Measurements from ENCODE around the gene KCTD19. TPM values are rescaled to one million over a fixed set of nuclear protein-coding genes. Genes with fewer than 3 reads are reported as not detected.

Gene KCTD19
- total RNA-seq, 2 experiments from 2014 or later: 1.1 to 3.3 TPM

GRCh38 chr16:67345401-67345800 is 18.9 kb upstream of the KCTD19 start:
- CTCF ChIA-PET: interaction anchor here (0.8 to 2.0 kb wide), 4 partner anchors 49 to 65 kb away, joined by 3 to 6 read pairs (median 3); no protein-coding TSS in a partner anchor
- ATAC-seq (no peak), DNase-seq (no peak)
- no peak overlapping the region for H3K4me3 Mint-ChIP-seq
- H3K27me3 Mint-ChIP-seq: peaks cover 13% of the 10 kb centered on the region
- no peaks in the 10 kb centered on the region for H3K9me3 Mint-ChIP-seq (ENCODE audit: low read depth)
- no peaks in the 10 kb centered on the region for H3K4me1 Mint-ChIP-seq
- H3K36me3 Mint-ChIP-seq: no peaks in the 10 kb centered on the region
- no peak overlapping the region for H3K27ac Mint-ChIP-seq

- no peak overlapping the region for H3K27ac Mint-ChIP-seq
- H3K36me3 Mint-ChIP-seq: no peaks in the 10 kb centered on the region
- DNase-seq (no peak), ATAC-seq (no peak)
- CTCF ChIA-PET: no interaction called here
- peaks cover 17% of the 10 kb centered on the region for H3K27me3 Mint-ChIP-seq
- H3K4me1 Mint-ChIP-seq: no peaks in the 10 kb centered on the region
- H3K9me3 Mint-ChIP-seq (ENCODE audit: low read depth): no peaks in the 10 kb centered on the region
- H3K4me3 Mint-ChIP-seq: no peak overlapping the region
These were observed 16.1 kb upstream of the KCTD19 start for GRCh38 chr16:67342616-67343015.

GRCh38 chr16:67341250-67341649 is 14.7 kb upstream of the KCTD19 start:
- ATAC-seq: no peak
- H3K27ac Mint-ChIP-seq: no peak overlapping the region
- H3K4me1 Mint-ChIP-seq: no peaks in the 10 kb centered on the region
- no peak for DNase-seq
- peaks cover 17% of the 10 kb centered on the region for H3K27me3 Mint-ChIP-seq
- CTCF ChIA-PET: no interaction called here
- no peaks in the 10 kb centered on the region for H3K36me3 Mint-ChIP-seq
- H3K4me3 Mint-ChIP-seq: no peak overlapping the region
- H3K9me3 Mint-ChIP-seq (ENCODE audit: low read depth): no peaks in the 10 kb centered on the region

GRCh38 chr16:67339453-67339852 is 12.9 kb upstream of the KCTD19 start:
- no peaks in the 10 kb centered on the region for H3K4me1 Mint-ChIP-seq
- H3K27me3 Mint-ChIP-seq: peaks cover 17% of the 10 kb centered on the region
- H3K27ac Mint-ChIP-seq: no peak overlapping the region
- no peak overlapping the region for H3K4me3 Mint-ChIP-seq
- peak; percentile 16 for ATAC-seq
- no peaks in the 10 kb centered on the region for H3K9me3 Mint-ChIP-seq (ENCODE audit: low read depth)
- CTCF ChIA-PET: interaction anchor here (0.9 to 2.9 kb wide), 17 partner anchors 13 to 321 kb away, joined by 3 to 19 read pairs (median 4); partner anchors contain the start of genes KCTD19, LRRC36 and PLEKHG4
- DNase-seq: no peak
- H3K36me3 Mint-ChIP-seq: no peaks in the 10 kb centered on the region

- no peak overlapping the region for H3K27ac Mint-ChIP-seq
- no peaks in the 10 kb centered on the region for H3K4me1 Mint-ChIP-seq
- ATAC-seq (no peak), DNase-seq (no peak)
- peaks cover 11% of the 10 kb centered on the region for H3K27me3 Mint-ChIP-seq
- no peaks in the 10 kb centered on the region for H3K36me3 Mint-ChIP-seq
- no peaks in the 10 kb centered on the region for H3K9me3 Mint-ChIP-seq (ENCODE audit: low read depth)
- H3K4me3 Mint-ChIP-seq: no peak overlapping the region
- CTCF ChIA-PET: interaction anchor here (1.5 kb wide), 1 partner anchor 10 kb away, joined by 5 read pairs; the partner anchor contains the start of genes KCTD19 and LRRC36
These were observed 10.1 kb upstream of the KCTD19 start for GRCh38 chr16:67336648-67337047.

GRCh38 chr16:67336116-67336515 is 9.6 kb upstream of the KCTD19 start:
- no peaks in the 10 kb centered on the region for H3K9me3 Mint-ChIP-seq (ENCODE audit: low read depth)
- no peaks in the 10 kb centered on the region for H3K36me3 Mint-ChIP-seq
- H3K27ac Mint-ChIP-seq: no peak overlapping the region
- peaks cover 14% of the 10 kb centered on the region for H3K27me3 Mint-ChIP-seq
- H3K4me1 Mint-ChIP-seq: no peaks in the 10 kb centered on the region
- H3K4me3 Mint-ChIP-seq: no peak overlapping the region
- ATAC-seq: no peak
- CTCF ChIA-PET: interaction anchor here (1.5 kb wide), 1 partner anchor 10 kb away, joined by 5 read pairs; the partner anchor contains the start of genes KCTD19 and LRRC36
- DNase-seq: no peak

GRCh38 chr16:67333315-67333714 is 6.8 kb upstream of the KCTD19 start:
- peaks cover 12% of the 10 kb centered on the region for H3K27me3 Mint-ChIP-seq
- H3K4me3 Mint-ChIP-seq: no peak overlapping the region
- CTCF ChIA-PET: interaction anchor here (0.9 to 1.2 kb wide), 2 partner anchors 22 to 141 kb away, joined by 3 read pairs; no protein-coding TSS in a partner anchor
- no peaks in the 10 kb centered on the region for H3K9me3 Mint-ChIP-seq (ENCODE audit: low read depth)
- ATAC-seq: no peak
- DNase-seq: no peak
- H3K36me3 Mint-ChIP-seq: no peaks in the 10 kb centered on the region
- no peak overlapping the region for H3K27ac Mint-ChIP-seq
- H3K4me1 Mint-ChIP-seq: no peaks in the 10 kb centered on the region

- Mint-ChIP-seq H3K36me3 (no peaks in the 10 kb centered on the region), H3K4me3 (no peak overlapping the region), H3K27ac (no peak overlapping the region), H3K9me3 (ENCODE audit: low read depth) (no peaks in the 10 kb centered on the region), H3K27me3 (peaks cover 32% of the 10 kb centered on the region), H3K4me1 (peaks cover 12% of the 10 kb centered on the region)
- ATAC-seq (no peak), DNase-seq (no peak)
- CTCF ChIA-PET: interaction anchor here (0.9 to 1.3 kb wide), 2 partner anchors 10 to 70 kb away, joined by 3 read pairs; no protein-coding TSS in a partner anchor
These were observed 3.4 kb upstream of the KCTD19 start for GRCh38 chr16:67329901-67330300.

GRCh38 chr16:67327743-67328142 is 1.2 kb upstream of the KCTD19 start:
- H3K4me1 Mint-ChIP-seq: peaks cover 14% of the 10 kb centered on the region
- H3K9me3 Mint-ChIP-seq (ENCODE audit: low read depth): no peaks in the 10 kb centered on the region
- no peaks in the 10 kb centered on the region for H3K36me3 Mint-ChIP-seq
- ATAC-seq: no peak
- peaks cover 51% of the 10 kb centered on the region for H3K27me3 Mint-ChIP-seq
- no peak for DNase-seq
- CTCF ChIA-PET: interaction anchor here (1.0 to 3.3 kb wide), 6 partner anchors 10 to 72 kb away, joined by 4 to 19 read pairs (median 6); no protein-coding TSS in a partner anchor
- no peak overlapping the region for H3K4me3 Mint-ChIP-seq
- no peak overlapping the region for H3K27ac Mint-ChIP-seq

GRCh38 chr16:67326115-67326471 is 448 bp downstream of the KCTD19 start:
- no peaks in the 10 kb centered on the region for H3K36me3 Mint-ChIP-seq
- ATAC-seq: no peak
- CTCF ChIA-PET: interaction anchor here (0.7 to 3.3 kb wide), 18 partner anchors 10 to 195 kb away, joined by 3 to 19 read pairs (median 5); partner anchors contain the start of gene TPPP3
- H3K27me3 Mint-ChIP-seq: peaks cover 54% of the 10 kb centered on the region
- H3K4me3 Mint-ChIP-seq: peak overlapping the region; percentile 81
- H3K9me3 Mint-ChIP-seq (ENCODE audit: low read depth): no peaks in the 10 kb centered on the region
- H3K4me1 Mint-ChIP-seq: peaks cover 14% of the 10 kb centered on the region
- H3K27ac Mint-ChIP-seq: peak overlapping the region; percentile 0
- no peak for DNase-seq

- H3K4me3 Mint-ChIP-seq: no peak overlapping the region
- H3K9me3 Mint-ChIP-seq (ENCODE audit: low read depth): no peaks in the 10 kb centered on the region
- no peaks in the 10 kb centered on the region for H3K36me3 Mint-ChIP-seq
- CTCF ChIA-PET: interaction anchor here (1.4 to 1.5 kb wide), 2 partner anchors 9 to 22 kb away, joined by 4 to 5 read pairs; partner anchors contain the start of genes KCTD19 and LRRC36
- H3K27me3 Mint-ChIP-seq: peaks cover 26% of the 10 kb centered on the region
- peaks cover 4% of the 10 kb centered on the region for H3K4me1 Mint-ChIP-seq
- ATAC-seq: no peak
- no peak for DNase-seq
- no peak overlapping the region for H3K27ac Mint-ChIP-seq
These were observed 8.7 kb downstream of the KCTD19 start for GRCh38 chr16:67317853-67318252.

GRCh38 chr16:67312719-67313118 is 13.8 kb downstream of the KCTD19 start:
- Mint-ChIP-seq H3K27ac (peak overlapping the region; percentile 78), H3K4me1 (peaks cover 28% of the 10 kb centered on the region), H3K4me3 (no peak overlapping the region), H3K9me3 (ENCODE audit: low read depth) (no peaks in the 10 kb centered on the region), H3K36me3 (peaks cover 1% of the 10 kb centered on the region), H3K27me3 (no peaks in the 10 kb centered on the region)
- CTCF ChIA-PET: no interaction called here
- DNase-seq (no peak), ATAC-seq (no peak)

GRCh38 chr16:67311607-67312488 is 14.7 kb downstream of the KCTD19 start:
- H3K4me3 Mint-ChIP-seq: no peak overlapping the region
- CTCF ChIA-PET: interaction anchor here (1.3 kb wide), 1 partner anchor 14 kb away, joined by 5 read pairs; the partner anchor contains the start of genes KCTD19 and LRRC36
- H3K36me3 Mint-ChIP-seq: peaks cover 1% of the 10 kb centered on the region
- H3K27ac Mint-ChIP-seq: peak overlapping the region; percentile 78
- H3K9me3 Mint-ChIP-seq (ENCODE audit: low read depth): no peaks in the 10 kb centered on the region
- H3K27me3 Mint-ChIP-seq: no peaks in the 10 kb centered on the region
- peak; percentile 94 for DNase-seq
- H3K4me1 Mint-ChIP-seq: peaks cover 28% of the 10 kb centered on the region
- peak; percentile 97 for ATAC-seq

Measured in activated CD8-positive, alpha-beta memory T cell treated with anti-CD3 and anti-CD28 coated beads, Interleukin-2, amount 10 ng/mL, durations not matched to agents 7 days and 5 days (primary cell).